Activated T-cell treated with anti-CD3 and anti-CD28 coated beads, Interleukin-2, amount 50 U/mL, for 72 hours (primary cell): ENCODE data around the gene STAG3. TPM values are rescaled to one million over a fixed set of nuclear protein-coding genes. Genes with fewer than 3 reads are reported as not detected.

Experiments used
- ATAC-seq, 2 donors: fragments of 150-1000 bp; cut with Tn5 transposase; replicated peaks in 1 of 2; 2 replicates each; pipeline ENCODE4 v1.10.0; 2021; ENCODE audit warnings: moderate library complexity in 2 of 2, mild to moderate bottlenecking in 1 of 2
- DNase-seq, 2 donors: peaks; one replicate each; pipeline ENCODE4 v3.0.0; 2021 to 2022; ENCODE audit warnings: mixed read lengths in 1 of 2
- H3K27ac Mint-ChIP-seq: one replicate; pipeline ENCODE4 v1.8.0; 2022; ENCODE audit warnings: mild to moderate bottlenecking, moderate library complexity, mixed read lengths
- H3K27me3 Mint-ChIP-seq: one replicate; pipeline ENCODE4 v1.8.0; 2022; ENCODE audit warnings: low read depth, mixed read lengths
- H3K36me3 Mint-ChIP-seq, 2 donors: one replicate each; pipeline ENCODE4 v1.8.0; 2022; ENCODE audit warnings: mixed read lengths in 2 of 2, mild to moderate bottlenecking in 1 of 2; ENCODE audit not compliant: insufficient read depth in 2 of 2
- H3K4me1 Mint-ChIP-seq: one replicate; pipeline ENCODE4 v1.8.0; 2022; ENCODE audit warnings: low read depth, mixed read lengths
- H3K4me3 Mint-ChIP-seq, 2 donors: one replicate each; pipeline ENCODE4 v1.8.0; 2022; ENCODE audit warnings: mild to moderate bottlenecking in 2 of 2, mixed read lengths in 2 of 2, moderate library complexity in 2 of 2
- H3K9me3 Mint-ChIP-seq, 2 donors: one replicate each; pipeline ENCODE4 v1.8.0; 2022; ENCODE audit warnings: mixed read lengths in 2 of 2
- total RNA-seq, 2 donors: library from RNA; stranded (reverse); gene quantifications; one replicate each; pipeline ENCODE4 v1.2.3, GENCODE V29; 2022

Gene STAG3
- total RNA-seq, 2 donors from 2014 or later = 103 to 121 TPM

DNA sequence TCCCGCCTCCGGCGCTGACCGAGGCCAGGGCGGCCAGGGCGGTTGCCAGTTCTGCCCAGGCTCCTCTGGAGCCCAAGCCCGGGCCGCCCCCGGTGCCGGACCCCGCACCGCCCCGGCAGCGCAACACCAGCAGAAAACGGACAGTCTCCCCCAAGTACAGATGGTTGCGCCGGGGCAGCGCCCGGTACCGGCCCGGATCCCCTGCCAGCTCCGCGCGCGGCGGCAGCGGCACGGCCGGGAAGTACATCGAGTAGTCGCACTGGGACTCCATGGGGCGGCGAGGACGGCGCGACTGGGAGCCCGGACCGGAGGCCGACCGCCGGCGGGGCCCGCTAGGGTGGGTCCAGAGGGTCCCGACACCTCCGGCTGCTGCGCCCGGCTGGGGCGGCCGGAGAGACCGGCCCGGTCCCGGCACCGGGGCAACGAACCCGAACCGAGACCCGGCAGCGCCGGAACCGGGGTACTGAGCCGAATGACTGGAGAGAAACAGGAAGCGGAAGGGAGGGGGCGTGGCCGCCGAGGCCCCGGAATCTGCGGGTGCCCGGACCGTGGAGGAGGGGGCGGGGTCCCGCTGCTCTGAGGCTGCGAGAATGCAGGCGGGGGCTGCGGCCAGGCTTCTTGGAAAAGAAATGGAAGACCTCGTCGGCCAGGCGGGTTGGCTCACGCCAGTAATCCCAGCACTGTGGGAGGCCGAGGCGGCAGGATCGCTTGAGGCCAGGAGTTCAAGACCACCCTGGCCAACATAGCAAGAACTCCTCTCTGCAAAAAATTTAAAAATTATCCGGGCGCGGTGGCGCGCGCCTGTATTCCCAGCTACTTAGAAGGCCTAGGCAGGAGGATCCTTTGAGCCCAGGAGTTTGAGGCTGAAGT lies 19.3 kb upstream of the STAG3 start, which contains the start of gene TRAPPC14:
TSS of gene TRAPPC14 (minus strand) at position 495 of the 870 bp plus-strand sequence. CDS start at position 271, 224 bp downstream.
- peaks cover 1 to 6% of the 10 kb centered on the region in 2 donors for H3K36me3 Mint-ChIP-seq
- H3K4me1 Mint-ChIP-seq = peaks cover 57% of the 10 kb centered on the region
- DNase-seq = peak; percentile 96
- H3K27ac Mint-ChIP-seq = peak within 1 kb of the TSS; percentile 95
- peak within 1 kb of the TSS; percentile 86 to 89 for H3K4me3 Mint-ChIP-seq
- ATAC-seq = peak; percentile 89 to 93
- no peaks in the 10 kb centered on the region for H3K27me3 Mint-ChIP-seq
- H3K9me3 Mint-ChIP-seq = no peaks in the 10 kb centered on the region

DNA sequence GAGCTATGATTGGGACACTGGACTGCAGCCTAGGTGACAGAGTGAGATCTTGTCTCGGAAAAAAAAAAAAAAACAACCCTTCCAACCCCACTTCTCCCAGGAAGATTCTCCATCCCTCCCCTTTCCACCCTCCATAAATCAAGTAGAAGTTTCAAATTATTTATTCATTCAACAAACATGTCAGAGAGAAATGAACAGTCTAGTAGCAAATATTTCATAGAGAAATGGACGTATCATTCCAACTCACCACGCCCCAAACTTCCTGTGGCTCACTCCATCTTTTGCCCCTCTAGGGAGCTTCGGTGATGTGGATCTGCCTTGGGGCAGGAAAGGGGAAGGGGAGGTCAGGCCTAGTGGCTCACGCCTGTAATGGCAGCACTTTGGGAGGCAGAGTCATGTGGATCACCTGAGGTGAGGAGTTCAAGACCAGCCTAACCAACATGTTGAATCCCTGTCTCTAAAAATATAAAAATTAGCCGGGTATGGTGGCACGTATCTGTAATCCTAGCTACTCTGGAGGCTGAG lies 18.6 kb upstream of the STAG3 start:
- peaks cover 1 to 6% of the 10 kb centered on the region in 2 donors for H3K36me3 Mint-ChIP-seq
- ATAC-seq (no peak), DNase-seq (no peak)
- peak overlapping the region; percentile 95 for H3K27ac Mint-ChIP-seq
- H3K4me1 Mint-ChIP-seq = peaks cover 64% of the 10 kb centered on the region
- no peaks in the 10 kb centered on the region for H3K9me3 Mint-ChIP-seq
- H3K4me3 Mint-ChIP-seq = peak overlapping the region; percentile 86 to 89
- no peaks in the 10 kb centered on the region for H3K27me3 Mint-ChIP-seq

DNA sequence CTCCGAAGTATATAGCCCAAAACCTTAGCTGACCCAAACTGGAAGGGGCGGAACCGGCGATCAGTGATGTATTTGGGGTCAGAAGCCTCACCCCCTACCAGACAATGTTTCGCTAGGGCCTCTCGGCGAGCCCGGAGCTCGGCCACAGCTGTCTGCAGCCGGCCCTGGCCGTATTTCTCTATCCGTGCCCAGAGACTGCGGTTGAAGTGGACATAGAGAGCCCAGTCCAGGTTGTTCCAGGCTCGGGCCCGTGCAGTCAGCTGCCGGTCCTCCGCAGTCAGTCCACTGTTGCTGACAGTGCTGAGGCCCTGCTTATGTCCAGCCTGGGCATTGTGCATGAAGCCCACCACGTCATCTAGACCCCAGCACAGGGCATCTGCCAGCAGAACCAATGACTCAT lies 17.7 kb upstream of the STAG3 start:
- H3K36me3 Mint-ChIP-seq = peaks cover 1 to 6% of the 10 kb centered on the region in 2 donors
- no peak overlapping the region for H3K4me3 Mint-ChIP-seq
- H3K27me3 Mint-ChIP-seq = no peaks in the 10 kb centered on the region
- ATAC-seq (no peak), DNase-seq (no peak)
- no peaks in the 10 kb centered on the region for H3K9me3 Mint-ChIP-seq
- H3K27ac Mint-ChIP-seq = no peak overlapping the region
- peaks cover 66% of the 10 kb centered on the region for H3K4me1 Mint-ChIP-seq

DNA sequence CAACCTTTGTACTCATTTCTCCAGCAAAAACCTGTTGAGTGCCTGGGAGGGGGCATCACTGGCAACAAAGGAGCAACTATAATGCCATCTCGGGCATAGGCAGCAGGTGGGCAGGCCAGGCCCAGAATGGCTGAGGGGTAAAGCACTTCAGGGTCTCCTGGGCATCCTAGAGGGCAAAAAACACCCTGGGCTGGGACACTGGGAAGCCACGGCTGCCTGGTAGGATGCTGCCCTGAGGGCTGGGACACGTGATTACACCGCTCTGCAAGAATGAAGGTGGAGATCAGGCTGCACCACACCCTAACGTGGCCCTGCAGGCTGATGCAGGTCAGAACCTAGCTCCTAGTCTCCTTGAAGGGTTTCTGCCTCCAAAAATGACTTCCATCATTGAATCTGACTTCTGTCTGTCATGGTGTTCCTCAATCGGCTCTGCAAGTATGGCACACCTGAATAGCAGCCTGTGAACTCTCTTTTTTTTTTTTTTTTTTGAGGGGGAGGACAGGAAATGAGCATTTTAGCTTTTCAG lies 14.6 kb upstream of the STAG3 start:
- H3K27me3 Mint-ChIP-seq = peaks cover 7% of the 10 kb centered on the region
- no peaks in the 10 kb centered on the region for H3K36me3 Mint-ChIP-seq
- H3K4me3 Mint-ChIP-seq = peak overlapping the region; percentile 28 to 47
- DNase-seq (no peak), ATAC-seq (no peak)
- H3K4me1 Mint-ChIP-seq = peaks cover 64% of the 10 kb centered on the region
- H3K9me3 Mint-ChIP-seq = no peaks in the 10 kb centered on the region
- no peak overlapping the region for H3K27ac Mint-ChIP-seq

DNA sequence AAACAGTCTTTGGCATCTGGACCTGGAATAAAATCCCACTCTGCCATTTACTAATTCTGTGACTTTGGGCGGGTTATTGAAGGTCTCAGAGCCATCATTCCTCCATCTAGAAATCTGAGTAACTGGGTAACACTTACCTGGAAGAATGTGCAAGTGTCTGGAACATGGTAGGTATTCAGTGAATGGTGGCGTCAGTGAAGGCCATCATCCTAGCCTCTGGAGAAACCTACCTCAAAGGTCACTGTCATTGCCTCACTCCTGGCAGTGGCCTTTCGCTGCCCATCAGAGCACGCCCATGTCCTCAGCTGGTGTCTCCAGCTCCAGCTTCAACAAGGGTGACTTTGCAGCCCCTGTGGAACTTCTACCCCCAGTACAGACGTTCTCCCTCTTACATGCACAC lies 13.8 kb upstream of the STAG3 start:
- no peaks in the 10 kb centered on the region for H3K9me3 Mint-ChIP-seq
- no peaks in the 10 kb centered on the region for H3K36me3 Mint-ChIP-seq
- peaks cover 11% of the 10 kb centered on the region for H3K27me3 Mint-ChIP-seq
- H3K4me3 Mint-ChIP-seq = peak overlapping the region in 1 of 2 donors; percentile 47
- peaks cover 69% of the 10 kb centered on the region for H3K4me1 Mint-ChIP-seq
- ATAC-seq (no peak), DNase-seq (no peak)
- no peak overlapping the region for H3K27ac Mint-ChIP-seq

DNA sequence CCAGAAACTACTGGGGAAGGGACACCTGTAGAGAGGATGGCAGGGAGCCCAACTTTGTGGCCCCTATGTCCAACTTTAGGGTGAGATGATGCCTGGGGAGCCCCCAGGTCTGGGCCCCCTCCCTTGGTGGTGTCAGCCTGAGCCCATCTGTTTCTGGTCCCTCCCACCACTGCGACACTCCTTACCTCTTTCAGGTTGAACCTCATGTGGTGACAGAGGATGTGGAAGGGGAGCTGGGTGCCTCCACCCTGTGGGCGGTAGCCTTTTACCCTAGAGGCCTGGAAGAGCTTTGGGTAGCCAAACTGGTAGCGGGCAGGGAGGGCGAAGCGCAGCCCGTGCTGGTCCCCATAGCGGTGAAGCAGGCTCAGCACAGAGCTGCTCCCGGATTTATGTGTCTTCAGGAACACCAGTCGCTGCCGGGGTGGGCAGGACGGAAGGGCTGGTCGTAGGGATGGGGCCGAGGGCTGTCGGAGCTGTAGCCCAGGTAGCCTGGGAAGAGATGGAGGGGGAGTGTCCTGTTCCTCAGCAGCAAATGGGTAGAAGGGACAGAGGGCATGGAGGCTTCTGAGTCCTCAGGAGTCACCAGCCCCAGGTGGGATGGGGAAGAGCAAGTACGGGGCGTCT lies 11.3 kb upstream of the STAG3 start:
- Mint-ChIP-seq H3K4me1 (peaks cover 82% of the 10 kb centered on the region), H3K36me3 (no peaks in the 10 kb centered on the region), H3K4me3 (peak overlapping the region; percentile 81 to 85), H3K27ac (no peak overlapping the region), H3K27me3 (peaks cover 11% of the 10 kb centered on the region), H3K9me3 (no peaks in the 10 kb centered on the region)
- DNase-seq (peak; percentile 58 to 59), ATAC-seq (peak; percentile 66 to 68)

DNA sequence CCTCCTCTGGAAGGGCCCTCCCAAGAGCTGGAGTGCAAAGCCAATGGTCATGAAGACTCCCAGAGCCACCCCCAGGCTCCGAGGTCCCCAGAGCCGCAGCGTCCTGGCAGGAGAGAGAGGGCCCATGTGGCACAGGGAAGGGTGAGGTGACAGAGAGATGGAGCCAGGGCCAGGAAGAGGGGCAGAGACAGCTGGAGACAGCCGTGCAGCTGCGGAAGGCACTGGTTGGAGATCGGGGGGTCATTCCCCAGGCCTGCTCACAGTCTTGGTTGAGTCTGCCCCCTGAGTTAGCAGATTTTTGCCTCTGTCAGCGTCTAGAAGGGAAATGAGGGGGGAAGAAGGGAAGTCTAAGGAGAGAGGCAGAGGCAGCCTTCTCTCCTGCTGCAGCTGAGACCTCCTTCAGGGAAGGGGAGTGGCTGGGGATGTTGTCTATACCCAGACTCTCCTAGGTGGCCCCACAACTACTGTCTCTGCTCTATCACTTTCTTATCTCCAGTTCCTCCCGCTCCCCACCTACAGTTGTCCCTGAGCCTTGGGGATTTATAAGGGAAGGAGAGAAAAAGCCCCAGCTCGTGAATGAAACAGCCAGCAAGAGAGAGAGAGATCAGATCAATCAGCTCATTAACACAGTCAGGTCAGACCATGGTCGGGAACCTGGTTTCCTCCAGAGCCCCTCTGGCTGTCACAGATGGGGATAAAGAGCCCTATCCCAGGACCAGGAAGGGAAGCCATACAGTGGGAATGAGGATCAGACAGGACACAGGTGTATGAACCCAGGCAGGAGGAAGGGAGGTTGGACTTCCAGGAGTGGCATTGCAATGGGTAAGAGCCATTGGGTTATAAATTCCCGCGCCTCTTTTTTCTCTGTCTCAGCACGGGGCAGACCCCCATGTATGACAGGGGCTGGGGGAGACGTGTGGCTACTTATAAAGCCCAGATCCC lies 10.5 kb upstream of the STAG3 start:
- Mint-ChIP-seq H3K9me3 (no peaks in the 10 kb centered on the region), H3K27me3 (peaks cover 11% of the 10 kb centered on the region), H3K4me1 (peaks cover 79% of the 10 kb centered on the region), H3K4me3 (peak overlapping the region; percentile 81 to 85), H3K27ac (no peak overlapping the region), H3K36me3 (no peaks in the 10 kb centered on the region)
- DNase-seq (no peak), ATAC-seq (no peak)

DNA sequence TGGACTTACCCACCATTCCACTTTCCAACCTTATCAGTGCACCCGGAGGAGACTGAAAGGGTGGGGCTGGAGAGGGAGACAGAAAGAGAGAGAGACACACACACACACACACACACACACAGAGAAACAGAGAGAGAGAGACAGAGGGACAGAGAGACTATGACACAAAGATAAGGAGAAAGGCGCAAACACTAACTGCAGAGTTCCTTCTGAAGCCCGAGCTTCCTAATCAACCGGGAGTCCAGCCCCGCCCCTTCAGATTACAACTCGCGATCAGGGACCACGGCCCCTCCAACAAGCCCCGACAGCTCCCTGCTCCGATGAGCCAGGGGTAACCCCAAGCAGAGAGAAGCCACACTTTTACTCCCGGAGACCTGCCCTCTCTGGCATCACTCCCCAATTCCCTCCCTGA lies 9.8 kb upstream of the STAG3 start:
- H3K4me1 Mint-ChIP-seq = peaks cover 72% of the 10 kb centered on the region
- peak in 1 of 2 donors; percentile 3 for ATAC-seq
- DNase-seq = no peak
- H3K36me3 Mint-ChIP-seq = no peaks in the 10 kb centered on the region
- peak overlapping the region; percentile 81 to 85 for H3K4me3 Mint-ChIP-seq
- no peak overlapping the region for H3K27ac Mint-ChIP-seq
- H3K27me3 Mint-ChIP-seq = peaks cover 11% of the 10 kb centered on the region
- H3K9me3 Mint-ChIP-seq = no peaks in the 10 kb centered on the region

DNA sequence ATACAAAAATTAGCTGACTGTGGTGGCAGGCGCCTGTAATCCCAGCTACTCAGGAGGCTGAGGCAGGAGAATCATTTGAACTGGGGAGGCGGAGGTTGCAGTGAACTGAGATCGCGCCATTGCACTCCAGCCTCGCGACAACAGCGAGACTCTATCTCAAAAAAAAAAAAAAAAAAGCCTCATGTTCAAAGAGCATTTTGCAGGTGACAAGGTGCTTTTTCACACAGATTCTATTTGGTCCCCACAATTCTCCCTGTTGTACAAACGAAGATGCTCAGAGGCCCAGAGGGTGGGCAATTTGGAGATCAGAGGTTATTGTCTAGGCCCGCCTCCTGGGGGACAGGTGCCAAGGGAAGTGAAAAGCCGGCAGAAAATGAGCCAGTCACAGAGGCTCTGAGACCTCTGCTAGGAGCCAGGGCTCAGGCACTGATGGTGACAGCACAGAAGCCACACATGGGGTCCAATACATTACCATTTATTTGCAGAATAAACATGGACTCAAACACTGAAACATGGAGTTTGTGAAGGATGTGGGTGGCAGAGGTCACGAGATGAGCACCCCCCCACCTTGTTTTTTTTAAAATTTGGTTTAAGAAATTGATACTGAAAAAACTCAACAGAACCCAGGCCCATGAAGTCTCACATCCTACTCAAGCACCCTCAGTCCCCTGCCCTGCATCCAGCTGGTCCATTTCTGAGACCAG lies 8.4 kb upstream of the STAG3 start:
- no peaks in the 10 kb centered on the region for H3K9me3 Mint-ChIP-seq
- peak overlapping the region; percentile 81 to 85 for H3K4me3 Mint-ChIP-seq
- H3K36me3 Mint-ChIP-seq = no peaks in the 10 kb centered on the region
- ATAC-seq (peak in 1 of 2 donors; percentile 8), DNase-seq (no peak)
- H3K27ac Mint-ChIP-seq = no peak overlapping the region
- H3K4me1 Mint-ChIP-seq = peaks cover 58% of the 10 kb centered on the region
- peaks cover 11% of the 10 kb centered on the region for H3K27me3 Mint-ChIP-seq

DNA sequence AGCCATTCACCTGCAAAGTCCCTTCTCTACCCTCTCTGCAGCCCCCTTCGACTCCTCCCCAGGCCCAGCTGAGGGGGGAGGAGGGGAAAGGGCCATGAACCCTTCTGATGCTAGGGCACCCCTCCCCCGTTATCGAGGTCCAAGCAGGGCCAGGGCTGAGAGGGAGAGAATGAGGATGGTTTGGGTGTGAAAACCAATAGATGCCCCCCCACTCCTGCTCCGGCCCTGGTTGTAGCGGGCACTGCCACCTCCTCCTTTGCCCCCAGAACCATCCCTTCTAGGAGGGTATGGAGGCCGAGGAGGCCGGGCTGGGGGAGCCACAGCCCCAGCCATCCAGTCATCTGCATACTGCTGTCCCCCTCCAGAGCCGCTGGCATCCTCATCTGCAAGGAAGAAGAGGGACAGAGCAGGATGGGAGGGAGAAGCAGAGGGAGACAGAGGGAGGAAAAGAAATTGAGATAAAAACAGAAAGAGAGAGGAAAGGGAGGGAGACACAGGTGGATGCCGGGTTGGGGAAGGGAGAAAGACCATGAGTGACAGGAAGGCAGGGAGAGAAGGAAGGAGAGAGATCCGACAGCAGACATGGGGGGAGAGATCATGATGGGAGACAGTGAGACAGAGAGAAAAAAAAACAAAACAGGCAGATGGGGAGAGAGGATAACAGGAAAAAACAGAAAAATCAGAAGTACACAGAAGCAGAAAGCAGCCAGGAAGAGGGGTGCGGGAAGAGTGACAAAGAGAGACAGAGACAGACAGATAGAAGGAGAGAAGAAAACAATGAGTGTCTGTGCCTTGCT lies 7.4 kb upstream of the STAG3 start:
- Mint-ChIP-seq H3K36me3 (no peaks in the 10 kb centered on the region), H3K27ac (no peak overlapping the region), H3K4me1 (peaks cover 62% of the 10 kb centered on the region), H3K27me3 (peaks cover 11% of the 10 kb centered on the region), H3K4me3 (peak overlapping the region; percentile 71 to 85), H3K9me3 (no peaks in the 10 kb centered on the region)
- ATAC-seq (no peak), DNase-seq (no peak)

DNA sequence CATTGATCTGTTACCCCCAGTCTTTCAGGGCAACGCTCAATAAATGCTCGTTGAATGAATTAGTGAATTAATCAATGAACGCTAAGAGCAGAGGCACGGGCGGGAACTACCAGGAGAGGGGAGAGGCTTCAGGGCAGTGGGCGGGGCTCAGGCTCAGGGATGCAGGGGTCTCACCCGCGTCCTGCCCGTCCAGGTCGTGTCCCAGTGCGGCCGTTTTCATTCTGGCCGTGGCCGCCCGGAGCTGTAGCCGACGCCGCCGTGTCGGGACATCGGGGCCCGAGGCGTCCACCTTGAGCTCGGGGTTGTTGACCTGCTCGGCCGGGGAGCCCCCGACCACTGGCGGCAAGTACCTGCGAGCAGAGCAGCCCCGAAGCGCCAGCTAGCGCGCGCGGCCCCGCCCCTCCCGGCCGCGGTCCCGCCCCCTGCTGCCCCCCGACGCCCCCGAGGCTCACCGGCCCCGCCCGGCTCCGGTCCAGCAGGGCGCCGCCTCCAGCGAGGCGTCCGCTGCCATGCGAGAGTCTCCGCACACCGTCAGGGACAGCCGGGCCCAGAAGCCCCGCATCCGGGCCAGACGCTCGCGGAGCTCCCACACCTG lies 6.5 kb upstream of the STAG3 start:
- peak; percentile 56 to 57 for DNase-seq
- H3K9me3 Mint-ChIP-seq = no peaks in the 10 kb centered on the region
- H3K4me1 Mint-ChIP-seq = peaks cover 62% of the 10 kb centered on the region
- ATAC-seq = peak; percentile 68 to 74
- peaks cover 11% of the 10 kb centered on the region for H3K27me3 Mint-ChIP-seq
- H3K27ac Mint-ChIP-seq = no peak overlapping the region
- H3K36me3 Mint-ChIP-seq = no peaks in the 10 kb centered on the region
- H3K4me3 Mint-ChIP-seq = peak overlapping the region; percentile 71 to 85
